ENCODE data around the gene EXOC3L4. TPM values are rescaled to one million over a fixed set of nuclear protein-coding genes. Genes with fewer than 3 reads are reported as not detected.
"Not testable (repeated sequence)": the region's sequence is repeated elsewhere in the genome, so short reads cannot be mapped to it uniquely, and the experiment has no call there.

EXOC3L4 gene
- total RNA-seq, 1 donor from 2014 or later = not detected

GRCh38 chr14:103111232-103111868 lies 16.8 kb downstream of the EXOC3L4 start:
- no peaks in the 10 kb centered on the region for H3K36me3 ChIP-seq (ENCODE audit: control insufficient read depth, insufficient read depth, low read length)
- TF ChIP-seq CTCF (IDR thresholded peaks at IDR 0.05; ENCODE audit: insufficient read depth, low read length, severe bottlenecking) = no peak
- DNase-seq (ENCODE audit: low read depth) = no peak

GRCh38 chr14:103112400-103113243 lies 18.1 kb downstream of the EXOC3L4 start:
- no peaks in the 10 kb centered on the region for H3K36me3 ChIP-seq (ENCODE audit: control insufficient read depth, insufficient read depth, low read length)
- FAIRE-seq (no peak), DNase-seq (ENCODE audit: low read depth) (no peak)
- no peak for TF ChIP-seq CTCF (IDR thresholded peaks at IDR 0.05; ENCODE audit: insufficient read depth, low read length, severe bottlenecking)
- H3K4me3 ChIP-seq (ENCODE audit: low read depth, low read length) = no peak overlapping the region
- H3K27me3 ChIP-seq (ENCODE audit: control insufficient read depth, insufficient read depth, low read length) = no peaks in the 10 kb centered on the region

More at GRCh38 chr14:103111232-103111868, 16.8 kb downstream of the EXOC3L4 start:
- Histone ChIP-seq H3K27me3 (ENCODE audit: control insufficient read depth, insufficient read depth, low read length) (peaks cover 1% of the 10 kb centered on the region), H3K4me3 (ENCODE audit: low read depth, low read length) (no peak overlapping the region)
- FAIRE-seq = no peak

GRCh38 chr14:103113303-103113702 lies 18.8 kb downstream of the EXOC3L4 start:
- no peak for TF ChIP-seq CTCF (IDR thresholded peaks at IDR 0.05; ENCODE audit: insufficient read depth, low read length, severe bottlenecking)
- H3K4me3 ChIP-seq (ENCODE audit: low read depth, low read length) = no peak overlapping the region
- no peaks in the 10 kb centered on the region for H3K36me3 ChIP-seq (ENCODE audit: control insufficient read depth, insufficient read depth, low read length)
- FAIRE-seq (no peak), DNase-seq (ENCODE audit: low read depth) (no peak)
- no peaks in the 10 kb centered on the region for H3K27me3 ChIP-seq (ENCODE audit: control insufficient read depth, insufficient read depth, low read length)

- DNase-seq (ENCODE audit: low read depth) (no peak), FAIRE-seq (no peak)
- no peak for TF ChIP-seq CTCF (IDR thresholded peaks at IDR 0.05; ENCODE audit: insufficient read depth, low read length, severe bottlenecking)
- no peak overlapping the region for H3K4me3 ChIP-seq (ENCODE audit: low read depth, low read length)
- H3K36me3 ChIP-seq (ENCODE audit: control insufficient read depth, insufficient read depth, low read length) = no peaks in the 10 kb centered on the region
- peaks cover 4% of the 10 kb centered on the region for H3K27me3 ChIP-seq (ENCODE audit: control insufficient read depth, insufficient read depth, low read length)
These were observed 19.2 kb downstream of the EXOC3L4 start for GRCh38 chr14:103113774-103114173.

GRCh38 chr14:103115086-103115679 lies 20.7 kb downstream of the EXOC3L4 start:
- FAIRE-seq; H3K4me3 ChIP-seq (ENCODE audit: low read depth, low read length); DNase-seq (ENCODE audit: low read depth); H3K36me3 ChIP-seq (ENCODE audit: control insufficient read depth, insufficient read depth, low read length); H3K27me3 ChIP-seq (ENCODE audit: control insufficient read depth, insufficient read depth, low read length): not testable (repeated sequence)
